Epithelial cell of proximal tubule (primary cell): ENCODE data around the gene INPP5D. TPM values are rescaled to one million over a fixed set of nuclear protein-coding genes. Genes with fewer than 3 reads are reported as not detected.

Experiments
- DNase-seq: peaks from one replicate; pipeline ENCODE4 v3.0.0-alpha.2; 2011; ENCODE audit warnings: low read depth
- H3K4me3 ChIP-seq: 2 replicates; pipeline ENCODE4 v1.5.1; 2011; ENCODE audit warnings: low read depth, mild to moderate bottlenecking, low read length
- CTCF ChIP-seq: conservative IDR thresholded peaks from 2 replicates; pipeline ENCODE4 v1.5.1; 2012; ENCODE audit warnings: low read depth, mild to moderate bottlenecking, low read length
- total RNA-seq: library from RNA; depleted of rRNA; stranded (reverse); fragments of >200 nt; gene quantifications from 2 replicates; pipeline ENCODE4 v1.2.3, GENCODE V29; 2015

INPP5D gene
- total RNA-seq, 1 donor from 2014 or later = 1.8 TPM

- DNase-seq = no peak
These were observed 19.3 kb downstream of the INPP5D start for GRCh38 chr2:233079473-233079877.

GRCh38 chr2:233079953-233080835 lies 20.1 kb downstream of the INPP5D start:
- H3K4me3 ChIP-seq = no peak overlapping the region
- no peak for TF ChIP-seq CTCF
- no peak for DNase-seq

More at GRCh38 chr2:233079473-233079877, 19.3 kb downstream of the INPP5D start:
- TF ChIP-seq CTCF = no peak
- H3K4me3 ChIP-seq = no peak overlapping the region

- H3K4me3 ChIP-seq = no peak overlapping the region
- no peak for TF ChIP-seq CTCF
- no peak for DNase-seq
These were observed 20.7 kb downstream of the INPP5D start for GRCh38 chr2:233080836-233081229.

- DNase-seq = no peak
- no peak overlapping the region for H3K4me3 ChIP-seq
- TF ChIP-seq CTCF = no peak
These were observed 21.1 kb downstream of the INPP5D start for GRCh38 chr2:233081232-233081730.

- no peak for DNase-seq
- H3K4me3 ChIP-seq = no peak overlapping the region
- TF ChIP-seq CTCF = no peak
These were observed 21.6 kb downstream of the INPP5D start for GRCh38 chr2:233081731-233082221.

GRCh38 chr2:233082222-233082930 lies 22.2 kb downstream of the INPP5D start:
- no peak for DNase-seq
- no peak for TF ChIP-seq CTCF
- H3K4me3 ChIP-seq = no peak overlapping the region
